ENCODE data around the gene IL11.

Gene IL11

DNA sequence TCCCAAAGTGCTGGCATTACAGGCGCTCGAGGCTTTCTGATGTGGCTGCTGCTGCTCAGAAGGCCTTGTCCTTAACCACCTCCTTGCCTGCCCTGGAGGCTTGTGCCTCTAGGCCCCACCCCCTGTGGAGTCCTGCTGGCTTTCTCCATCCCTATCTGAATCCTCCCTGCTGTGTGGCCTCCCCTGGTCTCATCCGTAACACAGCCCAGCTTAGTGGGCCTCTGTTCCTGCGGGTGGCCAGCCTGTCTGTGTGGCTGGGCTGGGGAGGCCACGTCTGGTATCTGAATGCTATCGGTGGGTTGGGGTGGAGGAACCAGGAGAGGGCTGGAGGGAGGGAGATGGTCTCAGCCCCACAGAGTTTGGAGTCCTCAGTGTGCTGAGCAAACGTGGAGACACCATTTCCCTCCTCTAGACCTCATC is 20.2 kb upstream of the IL11 start:
- DNase-seq: no peak

DNA sequence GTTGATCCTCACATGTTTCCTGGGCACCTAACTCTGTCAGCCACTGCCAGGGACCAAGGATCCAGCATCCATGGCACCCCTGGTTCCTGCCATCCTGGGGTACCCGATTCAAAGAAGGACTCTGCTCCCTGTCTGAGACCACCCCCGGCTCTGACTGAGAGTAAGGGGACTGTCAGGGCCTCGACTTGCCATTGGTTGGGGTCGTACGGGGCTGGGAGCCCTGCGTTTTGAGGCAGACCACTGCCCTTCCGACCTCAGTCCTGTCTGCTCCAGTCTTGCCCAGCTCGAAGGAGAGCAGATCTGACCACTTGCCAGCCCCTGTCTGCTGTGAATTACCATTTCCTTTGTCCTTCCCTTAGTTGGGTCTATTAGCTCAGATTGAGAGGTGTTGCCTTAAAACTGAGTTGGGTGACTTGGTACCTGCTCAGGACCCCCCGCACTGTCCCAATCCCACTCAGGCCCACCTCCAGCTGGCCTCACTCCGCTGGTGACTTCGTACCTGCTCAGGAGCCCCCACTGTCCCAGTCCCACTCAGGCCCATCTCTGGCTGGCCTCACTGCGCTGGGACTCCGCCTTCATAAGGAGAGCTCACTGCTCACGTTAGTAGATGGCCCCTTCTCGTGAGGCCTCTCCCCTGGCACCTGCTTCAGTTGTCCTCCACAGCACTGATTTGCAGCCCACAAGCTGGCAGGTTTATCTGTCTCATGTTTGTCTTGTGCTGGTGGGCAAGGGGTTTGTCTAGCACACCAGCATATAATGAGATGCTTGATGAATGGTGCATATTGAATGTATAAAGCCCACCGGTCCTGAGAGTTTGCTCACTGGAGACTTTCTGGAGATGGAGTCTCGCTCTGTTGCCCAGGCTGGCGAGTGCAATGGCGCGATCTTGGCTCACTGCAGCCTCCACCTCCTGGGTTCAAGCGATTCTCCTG is 19.4 kb upstream of the IL11 start:
- DNase-seq: no peak

DNA sequence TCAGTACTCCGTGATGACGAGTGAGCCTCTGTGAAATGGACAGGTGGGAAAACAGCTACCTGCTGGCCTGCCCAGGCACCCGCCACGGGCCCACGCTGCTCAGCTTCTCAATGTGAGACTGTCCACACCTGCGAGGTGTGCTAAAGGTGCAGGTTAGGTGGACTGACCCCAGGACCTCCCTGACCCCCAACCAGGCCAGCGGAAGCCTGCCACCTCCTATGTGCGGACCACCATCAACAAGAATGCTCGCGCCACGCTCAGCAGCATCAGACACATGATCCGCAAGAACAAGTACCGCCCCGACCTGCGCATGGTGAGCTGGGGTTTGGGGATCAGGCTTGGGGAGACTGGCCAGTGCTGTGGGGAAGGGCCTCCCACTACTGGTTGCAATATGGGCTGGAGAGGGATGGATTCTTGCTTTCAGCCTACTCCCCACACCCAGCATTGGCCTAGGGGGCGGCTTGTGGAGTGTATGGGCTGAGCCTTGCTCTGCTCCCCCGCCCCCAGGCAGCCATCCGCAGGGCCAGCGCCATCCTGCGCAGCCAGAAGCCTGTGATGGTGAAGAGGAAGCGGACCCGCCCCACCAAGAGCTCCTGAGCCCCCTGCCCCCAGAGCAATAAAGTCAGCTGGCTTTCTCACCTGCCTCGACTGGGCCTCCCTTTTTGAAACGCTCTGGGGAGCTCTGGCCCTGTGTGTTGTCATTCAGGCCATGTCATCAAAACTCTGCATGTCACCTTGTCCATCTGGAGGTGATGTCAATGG is 17.7 kb upstream of the IL11 start:
- DNase-seq: no peak

GRCh38 chr19:55386493-55386971 is 16.3 kb upstream of the IL11 start:
- DNase-seq: no peak

- peak; percentile 97 for DNase-seq
Observed at GRCh38 chr19:55385724-55386492, 15.6 kb upstream of the IL11 start, which contains the start of gene RPL28. Gene RPL28 (plus strand): TSS chr19:55385932. CDS start chr19:55386358, 426 bp downstream.

DNA sequence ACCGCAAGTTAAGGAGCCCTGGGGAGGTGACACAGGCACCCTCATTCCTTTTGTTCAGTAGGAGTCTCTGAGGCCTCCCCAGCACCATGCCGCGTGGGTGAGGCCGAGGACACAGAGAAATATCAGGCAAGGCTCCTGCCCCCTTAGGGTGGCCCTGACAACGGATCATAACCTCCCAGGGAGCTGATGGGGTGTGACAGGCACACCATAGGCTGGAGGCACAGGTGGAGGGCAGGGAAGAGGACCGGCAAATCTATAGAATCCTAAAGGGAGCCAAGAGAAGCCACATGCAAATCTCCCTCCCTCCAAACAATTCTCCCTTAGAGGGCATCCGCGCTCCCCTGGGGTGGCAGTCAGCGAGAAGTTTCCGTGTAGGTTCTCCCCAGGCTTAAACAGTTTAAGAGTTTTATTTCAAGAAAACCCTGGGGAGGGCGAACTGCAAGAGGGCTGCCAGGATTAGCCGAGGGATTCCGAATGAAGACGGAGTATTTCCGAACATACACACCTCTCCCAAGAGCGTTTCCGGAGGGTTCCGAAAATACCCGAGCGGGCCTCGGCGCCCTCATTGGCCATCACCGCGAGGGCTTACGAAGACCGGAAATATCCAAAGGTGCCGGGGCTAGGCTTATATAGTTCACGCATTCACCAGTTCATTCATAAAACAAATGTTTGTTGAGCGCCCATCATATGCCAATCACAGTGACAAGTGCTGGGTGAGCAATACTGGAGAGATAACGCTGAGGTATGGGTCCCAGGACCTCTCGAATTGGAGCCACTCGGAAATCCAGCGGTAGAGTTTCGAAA is 14.9 kb upstream of the IL11 start:
- DNase-seq: peak; percentile 97

- no peak for DNase-seq
Observed at GRCh38 chr19:55384131-55384919, 14.1 kb upstream of the IL11 start, which contains the start of gene TMEM238. Gene TMEM238 (minus strand): TSS chr19:55384292. CDS start chr19:55384259, 33 bp downstream.

GRCh38 chr19:55383279-55384130 is 13.2 kb upstream of the IL11 start:
- DNase-seq: no peak

DNA sequence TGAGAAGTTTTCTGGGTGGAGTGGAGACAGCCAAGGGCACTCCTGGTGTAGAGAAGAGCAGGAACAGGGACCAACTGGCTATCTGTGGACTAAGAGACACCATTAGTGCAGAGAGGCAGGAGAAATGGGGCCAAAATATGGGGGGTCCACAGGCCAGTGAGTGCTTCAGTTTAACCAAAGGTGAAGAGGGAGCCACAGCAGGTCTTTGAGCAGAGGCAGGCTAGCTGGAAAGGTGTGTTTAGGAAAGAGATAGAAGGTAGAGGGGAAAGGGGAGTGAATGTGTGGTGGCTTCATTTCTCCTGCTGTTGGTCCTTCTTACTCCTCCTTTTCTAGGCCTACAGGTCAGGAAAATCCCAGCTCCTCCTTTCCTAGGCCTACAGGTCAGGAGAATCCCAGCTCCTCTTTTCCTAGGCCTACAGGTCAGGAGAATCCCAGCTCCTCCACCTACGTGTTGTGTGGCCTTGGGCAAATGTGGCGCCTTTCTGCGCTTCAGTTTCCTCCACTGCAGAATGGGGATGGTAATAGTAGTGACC is 12.3 kb upstream of the IL11 start:
- DNase-seq: no peak

DNA sequence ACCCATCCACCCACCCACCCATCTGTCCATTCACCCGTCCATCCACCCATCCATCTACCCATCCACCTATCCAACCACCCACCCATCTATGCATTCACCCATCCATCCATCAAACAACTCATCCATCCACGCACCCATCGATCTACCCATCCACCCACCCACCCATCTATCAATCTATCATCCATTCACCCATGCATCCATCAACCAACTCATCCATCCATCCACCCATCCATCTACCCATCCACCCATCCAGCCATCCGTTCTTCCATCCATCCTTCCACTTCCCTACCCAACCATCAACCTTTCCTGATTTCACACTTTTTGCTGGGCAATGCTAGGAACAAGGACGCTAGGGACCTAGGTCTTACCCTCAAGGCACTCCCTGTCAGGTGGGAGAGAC is 11.8 kb upstream of the IL11 start:
- DNase-seq: no peak

DNA sequence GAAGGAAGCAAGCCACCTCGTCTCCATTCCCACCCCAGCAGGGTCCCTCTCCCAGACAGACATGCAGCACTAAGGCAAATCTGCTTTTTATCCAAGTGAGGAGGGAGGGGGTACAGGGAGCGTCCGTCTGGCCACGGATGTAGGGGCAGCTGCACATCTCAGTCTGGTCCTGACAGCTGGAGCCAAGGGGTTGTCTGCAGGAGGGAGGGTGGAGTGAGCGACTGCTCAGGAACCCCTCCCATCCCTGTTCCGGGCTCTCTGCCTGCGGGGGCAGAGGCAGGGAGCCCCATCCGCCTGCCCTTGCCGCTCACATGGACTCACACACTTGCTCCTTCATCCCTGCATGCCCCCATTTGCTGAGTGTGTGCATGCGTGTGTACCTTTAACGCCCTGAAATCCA is 8.9 kb upstream of the IL11 start:
- DNase-seq: no peak

- no peak for DNase-seq
Observed at GRCh38 chr19:55377356-55378131, 7.3 kb upstream of the IL11 start.

DNA sequence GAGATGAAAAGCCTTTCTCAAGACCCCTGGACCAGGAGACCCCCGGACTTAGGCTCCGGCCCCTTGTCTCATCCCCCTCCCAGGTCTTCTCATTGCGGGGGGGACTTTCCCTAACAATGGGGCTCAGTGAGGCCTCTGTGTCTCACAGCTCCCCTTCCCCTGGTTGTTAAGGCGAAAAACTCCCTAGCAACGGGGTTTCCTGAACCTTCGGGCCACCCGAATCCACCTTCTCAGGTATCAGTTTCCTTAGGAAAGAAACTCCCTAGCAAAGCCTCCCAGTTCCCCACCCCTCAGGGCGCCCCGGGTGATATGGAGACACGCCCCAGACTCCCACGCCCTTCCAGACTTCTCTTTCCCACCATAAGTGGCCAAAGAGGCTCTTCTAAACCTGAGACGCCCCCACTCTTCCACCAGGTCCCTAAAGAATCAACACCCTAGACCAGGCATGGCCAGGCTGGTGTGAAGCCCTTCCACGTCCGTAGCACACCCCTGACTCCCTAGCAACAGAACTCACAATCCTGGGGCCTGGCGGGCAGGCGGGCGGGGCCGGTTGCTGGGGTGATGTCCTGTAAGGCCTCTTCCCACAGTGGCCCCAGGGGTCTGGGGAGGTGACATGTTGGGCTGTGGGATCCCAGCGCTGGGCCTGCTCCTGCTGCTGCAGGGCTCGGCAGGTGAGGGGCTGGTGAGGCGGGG is 6.1 kb upstream of the IL11 start, which contains the start of gene TMEM190:
Gene TMEM190, plus strand, starts transcription at position 586 of the 693 bp plus-strand sequence. Its CDS starts 28 bp downstream, at position 614.
- DNase-seq: no peak

DNA sequence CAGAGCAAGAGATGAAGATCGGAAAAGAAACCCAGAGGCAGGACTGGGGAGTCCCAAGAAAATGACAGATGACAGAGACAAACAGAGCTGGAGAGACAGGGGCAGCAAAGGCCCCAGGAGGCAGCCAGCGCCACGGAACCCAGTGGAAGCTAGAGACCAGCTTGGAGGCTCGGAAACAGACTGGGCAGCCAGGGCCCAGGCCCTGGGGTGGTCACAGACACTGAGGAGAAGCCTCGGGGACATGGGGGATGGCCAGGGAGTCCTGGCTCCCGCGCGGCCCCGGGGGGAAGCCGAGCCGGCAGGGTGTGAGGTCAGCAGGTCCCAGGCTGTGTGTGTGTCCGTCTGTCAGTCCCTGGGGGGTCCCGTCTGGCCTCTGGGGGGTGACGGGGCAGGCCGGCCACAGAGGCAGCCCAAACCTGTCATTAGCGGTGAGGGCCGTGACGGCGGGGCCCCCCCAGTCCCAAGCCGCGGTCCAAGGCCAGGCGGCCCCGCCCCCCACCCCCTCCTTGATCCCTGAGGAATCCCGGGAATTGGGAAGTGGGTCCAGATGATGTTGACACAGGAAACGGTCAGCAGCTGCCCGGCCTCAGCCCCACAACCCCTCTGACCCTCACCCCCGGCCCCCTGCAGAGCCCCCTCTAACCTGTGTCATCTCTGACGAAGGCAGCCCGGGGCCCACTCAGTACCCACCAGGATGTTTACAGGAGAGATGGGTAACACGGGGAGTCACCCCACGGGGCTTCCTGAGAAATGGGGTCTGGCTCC is 3.9 kb upstream of the IL11 start:
- no peak for DNase-seq

GRCh38 chr19:55373306-55373992 is 3.2 kb upstream of the IL11 start:
- no peak for DNase-seq

GRCh38 chr19:55372316-55373081 is 2.2 kb upstream of the IL11 start:
- DNase-seq: no peak

All from NCI-H2029 treated with DMSO at 0.1 percent for 48 hours (cell line).